A204.1 (cell line): ENCODE measurements around the gene PLAC9.

Source experiments
- FAIRE-seq: peaks from 2 replicates; lab custom pipeline; 2012; peaks lifted over from hg19 to GRCh38; lab: Jason Lieb, UNC

The PLAC9 gene

GRCh38 chr10:80160361-80161320, 28.1 kb downstream of the PLAC9 start:
- FAIRE-seq: no peak

- FAIRE-seq: no peak
Measured at GRCh38 chr10:80161321-80162083, 29.0 kb downstream of the PLAC9 start.

GRCh38 chr10:80163741-80164341, 31.3 kb downstream of the PLAC9 start:
- no peak for FAIRE-seq

GRCh38 chr10:80164596-80164995, 32.1 kb downstream of the PLAC9 start:
- no peak for FAIRE-seq

- FAIRE-seq: no peak
Measured at GRCh38 chr10:80165173-80165572, 32.6 kb downstream of the PLAC9 start.

- FAIRE-seq: no peak
Measured at GRCh38 chr10:80166581-80167470, 34.3 kb downstream of the PLAC9 start.

GRCh38 chr10:80167471-80168161, 35.1 kb downstream of the PLAC9 start:
- no peak for FAIRE-seq

- no peak for FAIRE-seq
Measured at GRCh38 chr10:80168162-80168511, 35.6 kb downstream of the PLAC9 start.

GRCh38 chr10:80168679-80169380, 36.3 kb downstream of the PLAC9 start:
- no peak for FAIRE-seq

- no peak for FAIRE-seq
Measured at GRCh38 chr10:80170026-80170425, 37.5 kb downstream of the PLAC9 start.

- FAIRE-seq: no peak
Measured at GRCh38 chr10:80170641-80171040, 38.1 kb downstream of the PLAC9 start.

- no peak for FAIRE-seq
Measured at GRCh38 chr10:80171248-80171660, 38.7 kb downstream of the PLAC9 start.

GRCh38 chr10:80172896-80173295, 40.4 kb downstream of the PLAC9 start:
- no peak for FAIRE-seq

GRCh38 chr10:80173466-80173865, 40.9 kb downstream of the PLAC9 start:
- no peak for FAIRE-seq

GRCh38 chr10:80174641-80175395, 42.3 kb downstream of the PLAC9 start:
- no peak for FAIRE-seq

GRCh38 chr10:80176526-80176925, 44.0 kb downstream of the PLAC9 start:
- no peak for FAIRE-seq

GRCh38 chr10:80177781-80178636, 45.5 kb downstream of the PLAC9 start:
- FAIRE-seq: no peak

GRCh38 chr10:80182986-80183385, 50.5 kb downstream of the PLAC9 start:
- no peak for FAIRE-seq

GRCh38 chr10:80183436-80183835, 50.9 kb downstream of the PLAC9 start:
- FAIRE-seq: no peak
